Superior temporal gyrus (tissue), 1 donor: Measurements from ENCODE around the gene MAN1A2.

ENCODE experiments used
- DNase-seq: peaks from one replicate; pipeline ENCODE4 v3.0.0-alpha.2; 2016; ENCODE audit errors: extremely low spot score

MAN1A2 gene

DNA sequence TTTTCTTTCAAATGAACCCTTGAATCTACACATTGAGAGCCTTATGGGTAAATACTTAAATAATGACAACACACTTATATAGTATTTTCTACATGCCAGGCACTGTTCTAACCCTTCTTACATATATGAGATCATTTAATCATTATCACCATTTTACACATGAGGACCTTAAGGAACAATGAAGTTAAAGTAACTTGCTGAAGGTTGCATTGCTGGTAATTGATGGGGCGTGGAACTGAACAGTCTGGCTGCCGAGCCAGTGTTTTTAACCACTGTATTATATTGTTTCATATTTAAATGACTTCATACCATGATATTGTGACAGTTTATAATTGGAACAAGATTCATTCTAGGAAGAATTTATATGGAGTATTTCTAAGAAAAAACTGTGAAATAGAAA lies 126.7 kb downstream of the MAN1A2 start:
- no peak for DNase-seq

DNA sequence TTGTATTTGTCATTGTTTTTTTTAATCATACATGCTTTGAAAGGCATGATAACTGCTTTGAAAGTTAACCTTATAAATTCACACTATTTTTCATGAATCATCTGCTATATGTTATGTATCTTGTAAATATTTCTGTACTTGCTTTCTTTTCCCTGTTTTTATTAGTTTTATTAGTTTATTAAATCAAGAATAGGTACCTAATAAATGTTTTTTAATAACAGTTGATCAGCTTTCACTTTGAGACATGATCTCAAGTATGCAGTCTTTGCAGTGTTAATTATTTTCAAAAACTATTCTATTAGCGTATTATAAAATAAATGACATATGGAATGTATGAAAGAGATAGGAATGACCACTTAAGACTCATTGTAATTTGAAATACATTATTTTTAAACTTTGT lies 127.8 kb downstream of the MAN1A2 start:
- DNase-seq: no peak

DNA sequence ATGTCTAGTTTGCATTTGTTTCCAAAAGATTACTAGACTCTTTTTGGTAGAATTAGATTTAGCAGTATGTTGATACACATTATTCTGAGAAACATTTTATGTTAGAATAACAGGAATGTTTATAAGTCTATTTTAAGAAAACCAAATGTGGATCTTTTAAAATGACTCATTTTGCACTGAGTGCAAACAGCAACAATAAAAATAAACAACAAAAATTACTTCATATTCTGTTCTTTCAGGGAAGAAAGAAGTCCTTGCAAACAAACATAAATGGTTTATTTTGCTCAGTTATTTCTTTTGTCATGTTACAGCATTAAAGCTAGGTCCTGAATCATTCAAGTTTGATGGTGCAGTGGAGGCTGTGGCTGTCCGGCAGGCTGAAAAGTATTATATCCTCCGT lies 131.8 kb downstream of the MAN1A2 start:
- no peak for DNase-seq

DNA sequence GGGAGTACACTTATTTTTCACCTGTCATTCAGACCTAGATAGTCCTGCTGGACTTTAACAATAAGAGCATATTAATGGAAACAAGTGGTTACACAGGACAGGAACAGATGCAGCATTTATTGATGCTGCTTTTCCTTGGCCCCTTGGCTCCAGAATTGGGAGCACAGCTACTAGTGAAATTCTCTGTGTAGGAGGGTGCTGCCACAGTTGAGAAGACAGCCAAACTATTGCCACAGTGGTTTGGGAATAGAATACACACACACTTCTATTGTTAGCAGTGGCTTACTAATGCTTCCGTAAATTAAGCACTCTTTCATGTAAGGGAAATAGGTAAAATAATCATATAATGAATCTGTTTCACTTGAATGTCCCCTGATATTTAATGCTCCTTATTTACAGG lies 133.3 kb downstream of the MAN1A2 start:
- peak; percentile 45 for DNase-seq

DNA sequence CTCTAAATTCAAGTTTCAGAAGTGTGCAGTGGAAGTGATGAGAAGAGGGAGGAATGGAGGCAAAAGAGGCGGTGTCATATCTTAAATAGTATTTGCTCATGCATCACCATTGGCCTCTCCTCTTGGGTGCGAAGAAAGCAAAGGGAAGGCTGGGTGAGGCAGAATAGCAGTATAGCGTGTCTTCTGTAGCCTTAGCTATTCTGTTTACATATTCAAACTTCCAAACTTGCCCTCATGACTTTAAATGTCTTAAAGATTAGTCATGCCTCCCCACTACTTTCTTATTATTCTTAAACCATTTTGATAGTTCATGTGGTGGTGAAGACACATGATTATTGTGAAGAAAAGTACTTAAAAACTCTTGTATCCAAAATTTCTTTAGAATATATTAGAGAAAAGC lies 134.0 kb downstream of the MAN1A2 start:
- no peak for DNase-seq

DNA sequence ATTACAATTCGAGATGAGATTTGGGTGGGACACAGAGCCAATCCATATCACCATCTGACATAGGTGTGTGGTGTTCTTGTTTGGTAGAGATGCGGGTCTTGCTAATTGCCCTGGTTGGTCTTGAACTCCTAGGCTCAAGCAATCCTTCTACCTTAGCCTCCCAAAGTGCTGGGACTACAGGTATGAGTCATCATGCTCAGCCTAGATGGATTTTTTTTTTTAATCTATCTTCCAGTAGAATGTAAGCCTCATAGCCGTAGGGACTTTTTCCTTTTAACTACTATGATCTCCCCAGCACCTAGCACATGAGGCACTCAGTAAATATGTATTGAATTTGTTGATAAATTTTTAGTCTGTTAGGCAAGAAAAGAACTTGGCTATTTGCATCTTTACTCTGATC lies 144.0 kb downstream of the MAN1A2 start:
- no peak for DNase-seq

DNA sequence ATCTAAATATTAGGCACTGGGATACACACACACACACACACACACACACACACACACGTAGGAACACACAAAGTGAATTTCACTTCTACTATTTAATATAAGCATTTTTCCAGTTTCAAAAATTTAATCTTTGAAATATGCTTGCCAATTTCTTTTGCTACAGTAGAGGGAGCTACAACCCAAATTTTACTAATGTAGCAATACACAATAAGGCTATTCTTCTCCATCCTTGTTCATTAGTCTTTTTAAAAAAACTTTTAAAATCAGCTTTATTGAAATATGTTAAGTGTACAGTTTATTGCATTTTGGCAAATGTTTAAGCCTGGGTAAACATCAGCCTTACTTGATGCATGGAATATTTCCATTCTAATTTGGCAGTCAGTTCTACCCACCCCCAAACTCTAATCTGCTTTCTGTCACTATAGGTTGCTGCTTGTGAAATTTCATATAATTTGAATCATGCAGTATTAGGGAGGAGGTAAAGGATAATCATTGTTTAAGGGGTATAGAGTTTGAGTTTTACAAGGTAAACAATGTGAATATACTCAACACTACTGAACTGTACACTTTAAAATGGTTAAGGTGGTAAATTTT lies 145.6 kb downstream of the MAN1A2 start:
- DNase-seq: peak; percentile 79

DNA sequence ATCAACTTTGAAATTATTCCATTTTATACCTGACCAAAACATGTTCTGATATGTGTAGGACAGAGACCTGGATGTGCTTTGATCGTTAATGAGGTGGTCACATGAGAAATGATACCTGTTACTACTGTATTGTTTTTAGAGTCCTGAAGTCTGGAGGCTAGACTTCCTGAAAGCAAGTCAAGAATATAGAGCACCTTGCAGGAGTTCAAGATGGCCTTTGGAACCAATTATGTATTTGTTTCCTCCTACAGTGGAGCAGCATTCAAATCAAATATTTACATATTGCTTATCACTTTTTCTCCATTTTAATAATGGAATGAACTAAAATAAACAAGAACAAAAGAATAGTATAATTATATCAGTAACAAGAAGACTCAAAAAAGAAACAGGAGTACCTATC lies 155.9 kb downstream of the MAN1A2 start:
- DNase-seq: no peak

DNA sequence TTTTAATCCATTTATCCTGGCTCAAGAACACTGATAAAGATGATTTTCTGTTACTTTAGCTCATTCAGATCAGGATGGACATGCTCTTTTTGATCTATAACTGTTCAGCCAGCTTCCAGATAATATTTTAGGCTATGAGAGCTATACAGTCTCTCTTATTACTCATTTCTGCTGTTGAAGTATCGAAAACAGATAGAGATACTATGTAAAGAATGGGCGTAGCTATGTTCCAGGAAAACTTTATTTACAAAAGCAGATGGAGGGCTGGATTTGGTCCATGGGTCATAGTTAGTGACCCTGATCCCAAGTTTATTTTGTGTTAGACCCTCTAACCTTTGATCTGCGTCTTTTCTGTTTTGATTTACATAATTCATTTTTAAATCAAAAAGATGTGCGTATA lies 159.8 kb downstream of the MAN1A2 start:
- no peak for DNase-seq

DNA sequence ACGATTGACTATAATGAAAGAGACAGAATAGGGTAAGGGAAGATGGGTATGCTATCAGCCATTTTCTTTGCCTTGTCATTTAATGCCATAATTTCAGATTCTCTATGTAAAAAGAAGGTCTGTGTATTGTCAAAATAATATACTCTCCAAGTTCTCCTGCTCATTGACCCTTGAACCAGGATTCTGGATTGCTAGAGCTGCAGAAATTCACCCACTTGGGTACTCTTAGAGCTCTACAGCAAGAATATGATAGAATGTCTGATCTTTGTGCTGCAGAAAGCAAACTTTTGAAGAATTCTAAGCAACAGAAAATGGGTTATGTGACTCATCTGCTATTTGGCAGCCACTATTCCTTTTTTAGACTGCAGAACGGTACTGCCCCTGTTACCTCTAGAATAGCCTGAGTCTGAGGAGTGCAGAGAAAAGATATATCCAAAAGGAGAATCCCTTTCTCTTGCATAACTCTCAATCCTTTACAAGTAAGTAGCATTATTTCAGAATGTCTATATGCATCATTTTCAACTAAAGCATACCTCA lies 160.4 kb downstream of the MAN1A2 start:
- peak; percentile 63 for DNase-seq

DNA sequence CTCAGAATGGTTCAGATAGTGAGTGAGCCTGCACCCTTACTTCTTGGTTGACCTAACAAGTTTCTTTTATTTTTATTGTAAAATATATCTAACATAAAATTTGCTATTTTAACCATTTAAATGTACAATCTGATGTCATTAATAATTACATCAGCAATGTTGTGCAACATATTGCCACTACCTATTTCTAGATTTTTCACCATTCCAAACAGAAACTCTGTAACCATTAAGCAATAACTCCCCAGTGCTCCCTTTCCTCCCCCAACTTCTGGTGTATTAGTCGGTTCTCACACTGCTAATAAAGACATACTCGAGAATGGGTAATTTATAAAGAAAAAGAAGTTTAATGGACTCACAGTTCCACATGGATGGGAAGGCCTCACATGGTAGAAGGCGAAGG lies 162.4 kb downstream of the MAN1A2 start:
- DNase-seq: no peak

DNA sequence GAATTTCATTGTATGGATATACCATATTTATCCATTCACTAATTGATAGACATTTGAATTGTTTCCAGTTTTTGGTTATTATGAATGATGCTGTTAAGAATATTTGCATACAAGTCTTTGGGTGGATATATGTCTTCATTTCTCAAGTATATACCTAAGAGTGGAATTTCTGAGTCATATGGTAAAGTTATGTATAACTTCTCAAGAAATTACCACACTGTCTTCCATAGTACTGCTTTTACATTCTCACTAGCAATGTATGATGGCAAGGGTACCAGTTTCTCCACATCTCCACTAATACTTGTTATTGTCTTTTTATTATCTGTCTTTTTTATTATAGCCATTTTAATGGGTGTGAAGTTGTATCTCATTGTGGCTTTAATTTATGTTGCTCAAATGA lies 164.0 kb downstream of the MAN1A2 start:
- no peak for DNase-seq

DNA sequence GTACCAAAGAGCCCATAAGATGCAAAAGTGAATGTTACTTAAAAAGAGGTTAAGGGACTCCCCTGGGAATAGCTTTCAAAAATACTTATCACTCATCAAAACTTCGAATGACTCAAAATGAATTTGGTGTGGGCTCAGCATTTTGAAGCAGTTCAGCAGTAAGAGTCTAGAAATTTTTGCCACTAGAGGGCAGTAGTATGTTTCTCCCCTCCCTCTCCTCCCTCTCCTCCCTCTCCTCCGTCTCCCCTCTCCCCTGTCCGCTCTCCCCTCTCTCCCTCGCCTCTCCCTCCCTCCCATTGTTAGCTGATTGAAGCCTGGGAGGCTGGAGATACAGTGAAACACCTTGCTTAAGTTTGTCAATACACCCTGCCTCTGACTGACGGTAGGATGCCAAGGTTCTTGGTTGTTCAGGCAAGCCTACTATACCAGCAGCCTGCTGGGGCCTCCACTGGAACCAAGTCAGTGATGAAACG lies 167.8 kb downstream of the MAN1A2 start:
- DNase-seq: peak; percentile 75

DNA sequence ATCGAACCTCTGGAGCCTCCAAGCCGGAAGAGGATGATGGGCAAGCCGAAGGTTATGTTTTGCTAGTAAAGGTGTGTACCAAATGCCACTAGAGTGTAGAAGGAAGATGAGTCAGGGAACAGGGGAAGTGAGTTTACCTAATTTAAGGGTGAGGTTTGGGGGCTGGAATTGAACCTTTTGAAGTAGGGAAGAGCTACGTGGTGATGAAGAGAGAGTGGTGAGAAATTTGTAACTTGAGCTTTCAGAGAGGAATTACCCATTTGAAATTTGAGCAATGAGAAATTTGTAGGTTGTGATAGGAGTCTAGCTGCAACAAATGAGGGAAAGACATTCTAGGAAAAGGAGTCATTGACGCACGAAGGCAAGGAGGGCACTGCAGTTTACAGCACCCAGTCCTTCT lies 168.6 kb downstream of the MAN1A2 start:
- DNase-seq: no peak

DNA sequence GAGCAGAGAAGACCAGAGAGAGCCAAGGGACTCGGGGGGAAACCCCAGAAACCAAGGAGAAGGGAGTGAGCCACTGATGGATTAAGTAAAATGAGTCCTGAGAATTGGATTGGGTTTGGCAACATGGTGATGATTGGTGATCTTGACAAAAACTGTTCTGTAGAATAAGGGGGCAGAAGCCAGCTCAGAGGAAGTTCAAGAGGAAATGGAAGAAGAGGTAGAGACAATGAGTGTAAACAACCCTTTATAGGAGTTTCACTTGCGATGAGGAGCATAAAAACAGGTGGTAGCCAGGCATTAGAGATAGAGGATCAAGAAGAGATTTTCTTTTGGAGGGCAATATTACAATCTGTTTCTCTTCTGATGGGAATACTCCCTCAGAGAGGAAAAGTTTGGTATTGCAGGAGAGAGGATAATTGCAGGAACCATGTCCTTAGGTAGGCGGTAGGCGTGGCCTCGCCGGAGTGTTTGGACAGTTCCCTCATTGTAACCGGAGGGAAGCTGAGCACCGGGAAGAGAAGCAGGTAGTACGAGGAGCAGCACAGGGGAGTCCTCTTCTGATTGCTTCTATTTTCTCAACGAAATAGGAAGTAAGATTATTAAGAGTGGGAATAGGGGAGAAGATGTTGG lies 170.2 kb downstream of the MAN1A2 start:
- no peak for DNase-seq

DNA sequence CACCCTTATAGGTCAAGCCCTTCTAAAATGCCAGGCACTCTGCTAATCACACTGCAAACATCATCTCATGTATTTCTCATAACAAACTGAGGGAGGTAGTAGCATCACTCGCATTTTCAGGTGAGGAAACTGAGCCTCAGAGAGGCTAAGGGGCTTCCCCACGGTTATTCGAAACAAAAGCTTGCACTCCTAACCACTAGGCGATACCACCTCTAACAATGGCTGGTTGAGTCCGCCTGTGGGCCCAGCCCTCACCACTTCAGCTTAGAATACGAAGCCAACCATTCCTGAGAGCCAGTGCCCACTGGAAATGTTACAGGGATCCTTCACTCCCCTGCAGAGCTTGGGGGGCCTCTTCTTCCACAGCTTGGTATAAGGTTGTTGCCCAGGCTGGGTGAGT lies 173.3 kb downstream of the MAN1A2 start:
- no peak for DNase-seq

DNA sequence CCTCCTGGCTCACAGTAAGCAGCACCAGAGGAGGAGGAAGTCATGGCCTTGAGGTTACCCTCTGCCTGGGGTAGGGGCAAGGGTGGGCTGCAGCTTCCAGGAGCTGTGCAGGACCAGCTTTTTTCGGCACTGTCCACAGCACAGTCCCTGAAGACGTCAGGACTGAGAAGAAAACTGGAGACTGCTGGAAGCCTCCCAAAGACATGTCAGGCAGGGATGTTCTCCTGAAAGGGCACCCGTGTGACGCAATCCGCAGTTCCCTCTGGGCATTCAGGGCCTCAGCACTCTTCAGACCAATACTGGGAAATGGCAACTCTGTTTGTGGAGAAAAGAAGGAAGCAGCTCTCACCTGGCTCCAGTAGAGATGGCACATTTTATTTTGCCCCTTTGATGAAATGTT lies 173.8 kb downstream of the MAN1A2 start:
- no peak for DNase-seq

DNA sequence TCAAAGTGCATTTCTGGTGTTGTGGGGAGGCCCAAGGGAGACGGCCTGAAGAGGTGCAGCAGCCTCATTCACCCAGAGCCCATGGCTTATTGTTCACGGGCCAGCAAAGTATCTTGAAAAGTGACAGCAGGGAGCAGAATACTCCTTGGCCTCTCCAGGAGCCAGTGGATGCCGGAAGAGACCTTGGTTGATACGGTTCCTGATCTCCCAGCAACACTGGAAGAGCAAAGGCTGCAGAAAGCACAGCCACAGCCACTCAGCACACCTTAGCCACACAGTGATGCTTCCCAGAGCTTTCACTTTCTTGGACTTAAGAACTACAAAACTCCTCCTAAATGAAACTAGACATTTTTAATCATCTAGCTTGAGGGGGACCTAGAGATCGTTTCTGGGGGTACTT lies 174.3 kb downstream of the MAN1A2 start:
- DNase-seq: no peak

DNA sequence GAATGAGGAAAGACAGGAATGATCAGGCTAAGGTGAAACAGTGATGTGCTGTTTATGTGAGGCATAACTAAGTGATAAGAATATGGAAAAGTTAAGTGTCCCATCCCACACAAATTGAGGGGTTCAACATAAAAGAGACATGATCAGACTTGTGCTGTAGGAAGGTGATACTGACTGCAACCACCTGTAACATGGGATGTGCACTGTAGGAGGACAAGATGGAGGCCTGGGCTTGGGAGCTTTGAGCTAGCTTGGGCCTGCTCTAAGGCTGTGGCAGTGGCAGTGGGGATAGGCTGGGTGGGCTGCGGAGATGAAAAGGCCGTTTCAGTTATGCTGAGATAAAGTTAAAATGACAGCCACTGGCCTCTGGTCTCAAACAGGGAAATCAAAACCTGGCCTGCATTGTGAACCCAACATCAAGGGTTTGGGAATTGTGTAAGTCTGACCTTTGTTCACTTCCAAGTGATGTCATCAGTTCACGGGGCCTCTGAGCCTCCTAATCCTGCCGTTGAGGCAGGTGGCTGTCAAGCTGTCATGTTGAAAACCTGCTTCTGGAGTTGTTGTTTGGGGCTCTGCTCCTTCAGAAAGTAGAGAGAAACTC lies 177.4 kb downstream of the MAN1A2 start:
- no peak for DNase-seq

DNA sequence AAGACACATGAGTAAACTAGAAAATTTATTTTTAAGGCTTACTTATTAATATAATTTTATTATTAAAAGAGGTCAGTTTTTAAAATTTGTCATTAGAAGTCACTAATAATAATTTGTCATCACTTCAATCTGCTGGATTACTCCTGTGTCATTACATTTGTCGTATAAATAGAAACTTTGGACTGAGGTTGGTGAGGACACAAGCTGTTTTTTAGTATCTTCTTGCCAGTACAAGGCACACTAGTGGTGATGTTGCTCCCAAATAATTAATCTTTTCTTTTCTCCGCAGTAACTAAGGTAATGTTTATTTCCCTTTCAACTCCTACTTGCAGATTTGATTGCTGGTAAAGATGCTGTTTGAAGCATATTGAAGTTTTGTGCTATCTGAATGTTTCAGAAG lies 179.2 kb downstream of the MAN1A2 start:
- no peak for DNase-seq

DNA sequence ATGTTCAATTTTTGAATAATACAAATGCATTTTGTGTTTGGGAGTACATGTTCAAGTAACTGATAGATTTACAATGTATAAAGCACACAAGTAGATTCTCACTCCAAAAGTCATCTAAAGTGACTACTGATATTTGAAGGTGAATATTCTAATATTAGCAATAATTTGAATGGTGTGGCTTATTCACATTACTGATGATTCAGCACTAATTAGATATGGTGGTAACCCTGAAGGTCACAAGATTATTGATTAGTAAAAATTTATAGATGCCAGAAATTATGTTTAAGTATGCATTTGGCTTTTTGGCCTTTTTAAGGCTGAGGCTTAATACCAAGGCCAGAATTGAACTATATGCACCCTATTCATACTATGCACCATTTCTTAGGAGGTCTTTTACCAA lies 186.2 kb downstream of the MAN1A2 start:
- DNase-seq: no peak

DNA sequence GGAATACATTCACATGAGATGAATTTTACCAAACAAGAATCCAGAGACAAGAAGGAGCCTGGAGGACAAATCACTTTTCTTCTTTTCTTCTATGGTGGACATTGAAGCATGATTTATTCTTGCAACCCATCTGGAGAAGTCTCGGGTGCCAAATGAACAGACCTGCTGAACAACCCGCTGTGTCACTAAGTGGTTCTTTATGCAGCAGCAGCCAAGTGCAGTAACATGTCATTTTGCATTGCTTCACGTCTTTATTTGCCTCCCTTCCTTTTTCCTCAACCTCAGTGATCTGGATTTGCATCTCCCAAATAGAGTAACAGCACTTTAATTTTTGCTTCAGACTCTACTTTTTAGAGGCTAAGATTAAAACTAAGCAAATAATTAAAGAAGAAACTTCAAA lies 188.6 kb downstream of the MAN1A2 start:
- DNase-seq: no peak

DNA sequence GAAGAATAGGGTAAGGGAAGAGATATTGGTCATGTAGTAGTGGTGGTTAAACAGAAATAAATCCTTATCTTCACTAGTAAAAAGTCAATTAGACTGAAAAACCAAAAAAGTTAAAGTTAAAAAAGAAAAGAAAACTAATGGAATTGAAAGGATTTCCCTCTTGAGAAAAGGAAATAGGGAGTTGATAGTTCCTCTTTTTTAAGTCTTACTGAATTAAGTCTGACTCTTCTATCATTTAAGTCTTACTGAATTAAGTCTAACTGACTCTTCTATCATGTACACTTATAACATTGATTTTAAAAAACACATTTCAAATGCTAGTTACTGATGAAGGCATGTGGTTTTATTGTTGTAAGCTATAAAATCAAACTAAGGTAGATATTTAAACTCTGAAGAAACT lies 189.1 kb downstream of the MAN1A2 start:
- no peak for DNase-seq
